DMS153 treated with DMSO at 0.1 percent for 48 hours (cell line): Measurements from ENCODE around the gene TMEM115.

Experiments
- DNase-seq: peaks from one replicate; lab custom pipeline; 2025; ENCODE audit not compliant: unreplicated experiment; lab: John Stamatoyannopoulos, UW

Gene TMEM115

GRCh38 chr3:50336452-50337174, 22.7 kb downstream of the TMEM115 start:
- no peak for DNase-seq

DNA sequence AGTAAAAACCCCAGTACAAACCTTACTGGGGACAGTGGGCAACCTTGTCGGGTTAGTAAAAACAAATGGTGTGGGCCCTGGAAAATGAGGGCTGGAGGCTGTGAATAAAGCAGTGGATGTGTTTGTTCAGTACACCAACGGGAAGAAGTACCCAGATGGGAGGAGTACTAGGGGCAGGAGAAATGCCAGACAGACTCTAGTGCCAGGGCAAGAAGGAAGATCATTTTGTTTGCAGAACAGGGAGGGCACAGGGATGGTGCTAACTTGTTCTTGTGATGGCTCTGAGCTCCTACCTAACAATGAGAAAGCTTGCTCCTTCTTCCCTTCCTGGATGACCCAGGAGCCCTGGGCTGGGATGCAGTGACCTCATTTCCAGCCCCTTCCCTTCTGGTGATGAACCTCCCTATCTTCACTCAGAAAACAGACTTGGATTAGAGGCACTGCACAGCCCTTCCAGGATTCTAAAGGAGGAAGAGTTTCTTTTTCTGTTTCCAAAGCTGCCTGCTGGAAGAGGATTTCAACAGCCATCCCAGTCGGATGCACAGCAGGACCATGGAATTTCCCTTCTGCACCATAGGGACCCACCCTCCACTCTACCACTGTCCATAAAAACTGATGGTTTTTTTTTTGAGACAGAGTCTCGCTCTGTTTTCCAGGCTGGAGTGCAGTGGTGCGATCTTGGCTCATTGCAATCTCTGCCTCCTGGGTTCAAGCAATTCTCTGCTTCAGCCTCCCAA, 24.8 kb downstream of the TMEM115 start:
- DNase-seq, result no peak

- DNase-seq, result no peak
Measured at GRCh38 chr3:50333744-50334328, 25.5 kb downstream of the TMEM115 start.

DNA sequence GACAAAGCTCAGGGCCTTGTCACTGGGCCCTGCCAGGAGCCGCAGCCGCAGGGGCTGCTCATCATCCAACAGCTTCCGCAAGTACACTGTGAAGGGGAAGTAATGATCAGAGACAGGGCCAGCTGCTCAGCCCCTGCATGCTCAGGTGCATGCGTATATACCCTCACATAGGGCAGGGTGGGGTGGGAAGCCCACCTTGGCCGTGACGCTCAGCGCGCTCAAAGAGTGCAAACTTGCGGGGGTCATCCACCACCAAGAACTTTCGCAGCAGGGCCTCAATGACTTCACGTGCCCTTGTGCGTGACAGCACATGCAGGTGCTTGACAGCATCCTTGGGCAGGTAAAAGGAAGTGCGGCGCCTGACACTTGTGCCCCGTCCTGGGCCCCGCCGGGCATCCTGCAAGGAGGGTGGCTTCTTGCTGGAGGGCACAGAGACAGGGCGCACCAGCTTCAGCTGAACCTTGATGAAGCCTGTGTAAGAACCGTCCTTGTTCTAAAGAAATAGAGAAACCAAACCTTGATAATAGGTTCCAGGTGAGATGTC, 27.9 kb downstream of the TMEM115 start:
- DNase-seq, result no peak

DNA sequence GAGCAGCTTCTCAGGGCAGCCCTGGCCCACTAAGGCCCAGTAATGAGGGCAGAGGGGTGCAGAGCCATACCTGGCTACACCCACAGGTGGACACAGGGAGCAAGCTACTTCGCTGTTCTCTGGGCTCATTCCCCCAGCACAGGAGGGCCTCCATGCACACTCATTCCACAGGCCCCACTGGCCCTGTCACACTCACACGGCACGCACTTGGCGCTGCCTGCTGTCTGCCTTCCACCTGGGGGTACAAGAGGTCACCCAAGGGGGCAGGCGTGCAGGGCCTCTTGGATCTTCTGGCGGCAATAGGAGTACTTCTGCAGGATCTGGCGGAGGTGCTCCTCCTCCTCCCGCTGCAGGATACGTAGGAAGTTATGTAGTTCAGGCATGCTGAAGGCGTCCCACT, 29.0 kb downstream of the TMEM115 start:
- no peak for DNase-seq

GRCh38 chr3:50327943-50328691, 31.2 kb downstream of the TMEM115 start, which contains the start of gene TUSC2:
TUSC2 (minus strand) TSS chr3:50328223; CDS start chr3:50328099, 124 bp downstream.
- peak; percentile 67 for DNase-seq

DNA sequence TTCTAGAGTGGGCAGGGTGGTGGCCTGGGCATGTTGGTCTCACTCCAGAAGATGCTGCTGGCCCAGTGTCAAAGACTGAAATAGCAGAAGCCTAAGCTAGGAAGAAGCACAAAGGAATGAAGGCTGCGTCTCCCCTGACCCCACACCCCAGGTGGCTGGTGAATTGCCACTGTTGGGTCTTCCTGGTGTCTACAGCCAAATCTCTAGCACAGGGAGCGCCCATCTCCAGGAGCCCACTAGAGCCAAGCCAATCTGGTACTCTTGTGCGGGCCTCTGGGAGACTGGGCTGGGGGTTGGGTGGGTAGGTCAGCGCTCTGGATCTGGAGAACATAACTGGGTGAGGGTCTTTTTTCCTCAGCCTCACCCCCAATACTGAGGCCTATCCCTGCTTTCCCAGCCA, 32.2 kb downstream of the TMEM115 start:
- no peak for DNase-seq

DNA sequence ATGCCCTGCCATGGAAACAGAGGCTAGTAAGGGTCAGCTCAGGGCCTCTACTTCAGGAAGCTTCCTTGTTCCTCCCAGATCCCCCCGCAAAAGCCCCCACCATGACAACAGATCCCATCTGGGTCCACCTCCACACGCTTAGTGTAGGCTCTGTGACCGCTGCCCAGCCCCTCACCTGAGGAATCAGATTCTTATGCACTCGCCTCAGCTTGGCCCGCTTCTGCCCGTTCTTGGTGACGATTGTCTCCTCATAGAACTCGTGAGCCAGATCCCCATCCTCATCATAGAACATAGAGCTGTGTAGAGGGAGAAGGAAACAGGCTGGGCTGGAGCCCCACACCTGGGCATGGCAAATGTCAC, 33.2 kb downstream of the TMEM115 start:
- no peak for DNase-seq

DNA sequence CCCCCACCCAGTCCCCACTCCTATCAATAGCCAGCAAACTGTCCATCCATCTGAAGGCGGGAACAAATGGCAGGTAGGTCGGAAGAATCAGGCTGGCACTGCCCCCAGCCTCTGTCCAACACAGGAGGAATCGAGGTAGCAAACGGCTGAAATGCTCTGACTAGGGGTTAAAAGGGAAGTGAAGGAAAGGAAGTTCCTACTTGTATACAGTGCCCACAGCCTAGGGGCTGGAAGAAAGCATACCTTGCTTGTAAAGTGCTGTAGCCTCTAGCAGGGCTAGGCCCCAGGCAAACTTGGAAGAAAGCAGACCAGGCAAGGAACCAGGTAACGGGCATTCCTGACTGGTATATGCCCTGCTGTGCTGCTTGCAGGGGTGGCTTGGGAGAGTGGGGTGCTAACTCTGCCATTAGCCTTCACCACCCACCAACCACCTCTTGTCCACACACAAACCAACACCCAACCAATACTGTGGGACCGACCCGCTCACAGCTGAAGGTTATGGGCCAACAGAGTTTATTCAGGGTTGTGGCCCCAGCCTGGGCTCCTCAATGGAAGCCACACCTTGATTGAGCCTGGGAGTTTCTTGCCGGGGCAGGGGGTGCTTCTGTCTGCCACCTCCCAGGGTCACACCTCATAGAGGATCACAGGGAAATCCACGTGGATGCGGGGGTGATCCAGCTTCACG, 33.7 kb downstream of the TMEM115 start:
- DNase-seq, result no peak

GRCh38 chr3:50325113-50325480, 34.2 kb downstream of the TMEM115 start:
- no peak for DNase-seq

DNA sequence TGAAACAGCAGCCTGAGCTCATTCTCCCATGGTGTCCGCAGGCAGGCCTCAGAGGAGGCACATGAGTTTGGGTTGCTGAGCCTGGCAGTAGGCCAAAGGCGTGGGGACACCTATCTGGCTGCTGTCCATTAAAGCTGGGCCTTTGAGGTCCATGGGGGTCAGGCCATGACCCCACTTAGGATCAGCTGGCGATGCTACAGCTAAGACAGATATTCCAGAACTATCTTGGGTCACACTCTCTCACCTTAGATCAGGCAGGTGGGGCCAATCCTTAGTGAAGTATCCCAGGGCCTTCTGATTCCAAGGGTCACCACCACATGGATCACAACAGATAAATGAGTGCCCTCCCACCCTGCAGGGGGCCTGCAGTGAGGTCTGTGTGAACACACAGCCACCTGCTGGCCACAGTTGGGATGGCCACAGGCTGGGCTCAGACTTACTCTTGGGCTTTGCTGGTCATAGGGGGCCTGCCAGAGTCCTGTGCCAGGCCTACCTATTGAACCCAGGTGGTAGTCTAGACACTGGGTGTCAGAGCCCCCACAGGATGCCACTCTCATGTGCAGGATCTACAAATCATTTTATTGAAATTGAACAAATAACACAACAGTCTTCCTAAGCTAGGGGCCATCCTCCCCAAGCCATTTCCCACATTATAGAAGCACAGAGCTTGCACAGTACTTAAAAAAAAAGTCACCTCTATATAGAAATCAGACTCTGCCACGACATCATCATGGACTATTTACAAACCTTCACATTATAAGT, 34.8 kb downstream of the TMEM115 start:
- DNase-seq, result no peak

DNA sequence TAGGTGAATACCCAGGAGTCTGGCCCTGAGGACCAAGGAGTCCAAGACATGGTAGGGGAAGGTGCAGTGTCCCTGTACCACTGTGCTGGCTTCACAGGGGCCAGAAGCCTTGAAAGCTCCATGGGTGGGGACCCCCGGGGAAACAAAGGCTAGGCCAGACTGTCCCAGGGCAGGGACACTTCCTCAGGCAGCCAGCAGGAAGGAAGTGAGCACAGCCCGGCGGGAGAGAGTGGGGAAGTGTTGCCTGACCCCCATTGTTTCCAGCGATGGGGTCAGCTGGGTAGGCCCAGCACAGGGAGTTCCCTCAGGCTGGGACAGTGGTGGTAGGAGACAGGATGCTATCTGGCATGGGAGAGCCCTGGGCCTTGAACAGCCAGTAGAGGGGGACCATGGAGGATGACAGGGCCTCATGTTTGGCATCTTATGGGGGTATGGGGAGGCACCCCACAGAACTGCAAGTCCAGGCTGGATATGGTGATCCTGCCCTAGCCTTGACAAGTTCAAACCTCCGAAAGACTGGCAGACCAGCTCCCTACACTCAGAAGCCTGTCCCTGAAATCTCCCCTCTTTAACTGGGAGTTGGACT, 35.6 kb downstream of the TMEM115 start:
- no peak for DNase-seq

- peak; percentile 14 for DNase-seq
Measured at GRCh38 chr3:50323092-50323600, 36.2 kb downstream of the TMEM115 start.

GRCh38 chr3:50322386-50323091, 36.8 kb downstream of the TMEM115 start, which contains the start of gene HYAL2:
HYAL2 (minus strand) TSS chr3:50322745; CDS start chr3:50320489, 2,256 bp downstream.
- peak; percentile 14 for DNase-seq

- DNase-seq, result no peak
Measured at GRCh38 chr3:50322115-50322385, 37.3 kb downstream of the TMEM115 start.

GRCh38 chr3:50321336-50322114, 37.8 kb downstream of the TMEM115 start:
- DNase-seq, result peak; percentile 18

- no peak for DNase-seq
Measured at GRCh38 chr3:50320853-50321335, 38.4 kb downstream of the TMEM115 start.
